IMR-90 (cell line): ENCODE measurements around the gene TRPC6. TPM values are rescaled to one million over a fixed set of nuclear protein-coding genes. Genes with fewer than 3 reads are reported as not detected.

Source experiments
- ATAC-seq: fragments of 200-7000 bp; cut with Tn5 transposase; 2 replicates; pipeline ENCODE4 v1.9.1; 2020; ENCODE audit warnings: low read depth, mild to moderate bottlenecking, moderate library complexity
- BruUV-seq: library from RNA; stranded (reverse); fragments of 400-500 nt; replicated peaks from 2 replicates; lab custom pipeline; 2021; lab: Mats Ljungman, UMichigan
- CTCF ChIA-PET: fragments of 300-600 bp; formaldehyde crosslinking; extraction: SDS; loops from one replicate; lab custom pipeline; 2021; ENCODE audit warnings: antibody characterized with exemption; lab: Yijun Ruan, JAX
- POLR2A ChIA-PET: fragments of 300-600 bp; sonication (Branson Sonifier 250); formaldehyde crosslinking; loops from one replicate; lab custom pipeline; 2022; ENCODE audit warnings: antibody characterized with exemption; ENCODE audit not compliant: unreplicated experiment; lab: Charles Lee
- DNase-seq: peaks from one replicate; pipeline ENCODE4 v3.0.0; 2013
- H2AFZ ChIP-seq: replicated peaks from 2 replicates; pipeline ENCODE3; 2013; ENCODE audit warnings: low read length, mild to moderate bottlenecking; ENCODE audit not compliant: poor library complexity
- H2AK5ac ChIP-seq: 2 replicates; pipeline ENCODE4 v1.6.1; 2013; ENCODE audit warnings: low read depth, low read length, inconsistent platforms
- H2AK9ac ChIP-seq: replicated peaks from 2 replicates; pipeline ENCODE3; 2013; ENCODE audit warnings: mild to moderate bottlenecking, low read depth, low read length, moderate library complexity; ENCODE audit not compliant: poor library complexity
- H2BK120ac ChIP-seq: 2 replicates; pipeline ENCODE4 v1.6.1; 2013; ENCODE audit warnings: low read depth, low read length, inconsistent platforms
- H2BK15ac ChIP-seq: 3 replicates; pipeline ENCODE4 v1.6.1; 2013; ENCODE audit warnings: low read depth, low read length, inconsistent platforms
- H2BK20ac ChIP-seq: 2 replicates; pipeline ENCODE4 v1.6.1; 2013; ENCODE audit warnings: low read depth, mild to moderate bottlenecking, inconsistent platforms, low read length, moderate library complexity
- H2BK5ac ChIP-seq: 2 replicates; pipeline ENCODE4 v1.6.1; 2013; ENCODE audit warnings: mild to moderate bottlenecking, low read depth, low read length, inconsistent platforms; ENCODE audit not compliant: poor library complexity, severe bottlenecking
- H3K14ac ChIP-seq: replicated peaks from 2 replicates; pipeline ENCODE4 v1.6.1; 2013; ENCODE audit warnings: low read depth, low read length, inconsistent platforms
- H3K18ac ChIP-seq: 2 replicates; pipeline ENCODE4 v1.6.1; 2013; ENCODE audit warnings: low read depth, low read length, control low read depth
- H3K23ac ChIP-seq: 2 replicates; pipeline ENCODE4 v1.6.1; 2013; ENCODE audit warnings: low read depth, low read length, inconsistent platforms
- H3K27ac ChIP-seq: 2 replicates; pipeline ENCODE4 v1.5.1; 2013; ENCODE audit warnings: mild to moderate bottlenecking, control low read depth, low read length; ENCODE audit not compliant: insufficient read depth
- H3K27me3 ChIP-seq: 2 replicates; pipeline ENCODE4 v1.6.1; 2013; ENCODE audit warnings: low read length; ENCODE audit not compliant: control insufficient read depth, insufficient read depth
- H3K36me3 ChIP-seq: 2 replicates; pipeline ENCODE4 v1.6.1; 2013; ENCODE audit warnings: low read length, mixed read lengths; ENCODE audit not compliant: control insufficient read depth, insufficient read depth
- H3K4ac ChIP-seq: 2 replicates; pipeline ENCODE4 v1.6.1; 2013; ENCODE audit warnings: low read depth, low read length, inconsistent platforms
- H3K4me1 ChIP-seq: 2 replicates; pipeline ENCODE4 v1.6.1; 2013; ENCODE audit warnings: low read length, mixed read lengths; ENCODE audit not compliant: control insufficient read depth, insufficient read depth
- H3K4me2 ChIP-seq: 2 replicates; pipeline ENCODE4 v1.6.1; 2013; ENCODE audit warnings: low read depth, mild to moderate bottlenecking, control low read depth, low read length, moderate library complexity
- H3K4me3 ChIP-seq: 2 replicates; pipeline ENCODE4 v1.5.1; 2013; ENCODE audit warnings: low read depth, mild to moderate bottlenecking, control low read depth, low read length, moderate library complexity; ENCODE audit not compliant: insufficient read depth
- H3K56ac ChIP-seq: 2 replicates; pipeline ENCODE4 v1.6.1; 2013; ENCODE audit warnings: low read length, inconsistent platforms; ENCODE audit not compliant: insufficient read depth; ENCODE audit errors: extremely low read depth
- H3K79me1 ChIP-seq, 2 experiments: 2 replicates each; pipeline ENCODE4 v1.6.1; 2013; ENCODE audit warnings: low read length in 2 of 2, inconsistent platforms in 1 of 2, low read depth in 1 of 2
- H3K9ac ChIP-seq: 2 replicates; pipeline ENCODE4 v1.6.1; 2013; ENCODE audit warnings: low read depth, low read length, control low read depth
- H3K9me1 ChIP-seq: 2 replicates; pipeline ENCODE4 v1.6.1; 2013; ENCODE audit warnings: low read length, inconsistent platforms; ENCODE audit not compliant: insufficient read depth
- H3K9me3 ChIP-seq: 2 replicates; pipeline ENCODE4 v1.6.1; 2013; ENCODE audit warnings: low read length; ENCODE audit not compliant: control insufficient read depth, insufficient read depth
- H4K20me1 ChIP-seq: 2 replicates; pipeline ENCODE4 v1.6.1; 2013; ENCODE audit warnings: low read length, inconsistent platforms; ENCODE audit not compliant: insufficient read depth
- H4K5ac ChIP-seq: 2 replicates; pipeline ENCODE4 v1.6.1; 2013; ENCODE audit warnings: mild to moderate bottlenecking, low read depth, low read length, control low read depth
- H4K8ac ChIP-seq, 2 experiments: 2 replicates each; pipeline ENCODE4 v1.6.1; 2013; ENCODE audit warnings: low read depth in 2 of 2, low read length in 2 of 2, control low read depth in 1 of 2, inconsistent platforms in 1 of 2
- H4K91ac ChIP-seq: 2 replicates; pipeline ENCODE4 v1.6.1; 2013; ENCODE audit warnings: low read depth, low read length, inconsistent platforms; ENCODE audit not compliant: insufficient read depth
- CEBPB ChIP-seq: IDR thresholded peaks from 2 replicates; pipeline ENCODE4 v1.6.1; 2012; ENCODE audit warnings: low read depth, low read length, improper control_type of control experiment
- CHD1 ChIP-seq: IDR thresholded peaks from 2 replicates; pipeline ENCODE4 v1.6.1; 2012; ENCODE audit warnings: low read depth, low read length, improper control_type of control experiment
- CTCF ChIP-seq: conservative IDR thresholded peaks from 2 replicates; pipeline ENCODE4 v1.5.1; 2012; ENCODE audit warnings: mild to moderate bottlenecking, low read depth, low read length, improper control_type of control experiment
- ELK1 ChIP-seq: fragments of 150-350 bp; IDR thresholded peaks from 2 replicates; pipeline ENCODE4 v1.6.1; 2016; ENCODE audit warnings: low read depth, mild to moderate bottlenecking, low read length, moderate library complexity, borderline replicate concordance
- FOS ChIP-seq: fragments of 150-350 bp; IDR thresholded peaks from 2 replicates; pipeline ENCODE4 v1.6.1; 2016; ENCODE audit warnings: low read depth, low read length
- MAFK ChIP-seq: IDR thresholded peaks from 2 replicates; pipeline ENCODE4 v1.6.1; 2012; ENCODE audit warnings: low read depth, low read length, improper control_type of control experiment
- MAZ ChIP-seq: IDR thresholded peaks from 2 replicates; pipeline ENCODE4 v1.6.1; 2012; ENCODE audit warnings: low read depth, mild to moderate bottlenecking, low read length, improper control_type of control experiment, moderate library complexity, borderline replicate concordance
- MXI1 ChIP-seq: IDR thresholded peaks from 2 replicates; pipeline ENCODE4 v1.6.1; 2012; ENCODE audit warnings: low read depth, mild to moderate bottlenecking, low read length, moderate library complexity, borderline replicate concordance
- NFE2L2 ChIP-seq: fragments of 150-350 bp; IDR thresholded peaks from 2 replicates; pipeline ENCODE4 v1.6.1; 2016; ENCODE audit warnings: low read depth, mild to moderate bottlenecking, low read length
- POLR2A ChIP-seq: IDR thresholded peaks from 2 replicates; pipeline ENCODE4 v1.6.1; 2012; ENCODE audit warnings: mild to moderate bottlenecking, low read depth, low read length
- RAD21 ChIP-seq: IDR thresholded peaks from 2 replicates; pipeline ENCODE4 v1.6.1; 2012; ENCODE audit warnings: low read length, improper control_type of control experiment
- RCOR1 ChIP-seq: IDR thresholded peaks from 2 replicates; pipeline ENCODE4 v1.6.1; 2012; ENCODE audit warnings: mild to moderate bottlenecking, low read length, improper control_type of control experiment; ENCODE audit not compliant: insufficient replicate concordance
- RFX5 ChIP-seq: IDR thresholded peaks from 2 replicates; pipeline ENCODE4 v1.8.0; 2012; ENCODE audit warnings: low read depth, mild to moderate bottlenecking, low read length, moderate library complexity
- SMC3 ChIP-seq: fragments of 150-350 bp; IDR thresholded peaks from 2 replicates; pipeline ENCODE4 v1.6.1; 2016; ENCODE audit warnings: low read depth, mild to moderate bottlenecking, antibody characterized with exemption, low read length, moderate library complexity
- USF2 ChIP-seq: fragments of 150-350 bp; IDR thresholded peaks from 2 replicates; pipeline ENCODE4 v1.6.1; 2017; ENCODE audit warnings: mild to moderate bottlenecking, antibody characterized with exemption, low read length, low read depth
- WGBS, 2 experiments: methylation state at CpG; one replicate each; pipeline versions ENCODE4 v1.1.5 to v1.1.7; 2013; ENCODE audit warnings: missing lambda C conversion rate in 2 of 2; ENCODE audit not compliant: insufficient read length in 1 of 2; ENCODE audit errors: extremely low coverage in 2 of 2; 5-methylcytosine and 5-hydroxymethylcytosine counted together
- dilution Hi-C: fragments of 300-500 bp; cut with HindIII; formaldehyde crosslinking; loops from one replicate; pipeline ENCODE4 v1.14.3; 2018; ENCODE audit warnings: low sequenced_read_pairs; ENCODE audit not compliant: unreplicated experiment
- in situ Hi-C: fragments of 300-500 bp; cut with MboI; formaldehyde crosslinking; loops from 3 replicates; pipeline ENCODE4 v1.14.3; 2019; ENCODE audit warnings: low sequenced_read_pairs, inconsistent platforms, mixed read lengths
- intact Hi-C: fragments of 100-400 bp; cut with micrococcal nuclease; formaldehyde crosslinking; loops from 2 replicates; pipeline ENCODE4 v1.10.0; 2022
- polyA plus RNA-seq, 3 experiments: library from polyadenylated mRNA; depleted of rRNA; stranded (reverse); fragments of >200 nt; gene quantifications; 2 replicates each; pipeline ENCODE4 v1.2.3, GENCODE V29; 2012; ENCODE audit warnings: low replicate concordance in 1 of 3
- total RNA-seq: library from RNA; depleted of rRNA; stranded (reverse); fragments of >200 nt; gene quantifications from 2 replicates; pipeline ENCODE4 v1.2.3, GENCODE V29; 2012

The TRPC6 gene
- total and polyA plus RNA-seq, 2 of the 4 experiments (the other 2 are of a cell fraction), result 0.99 to 2.3 TPM

GRCh38 chr11:101563166-101563565 lies 20.6 kb downstream of the TRPC6 start:
- no peak overlapping the region for H3K4me2 ChIP-seq
- peaks cover 7 to 10% of the 10 kb centered on the region in 2 experiments; a peak in 2 of 4 replicates for H3K79me1 ChIP-seq
- no peak overlapping the region for H2BK15ac ChIP-seq
- H3K9me3 ChIP-seq, result no peaks in the 10 kb centered on the region
- no peak overlapping the region for H3K23ac ChIP-seq
- CTCF ChIA-PET, result no interaction called here
- ATAC-seq, result no peak
- in situ Hi-C loops (no loop called here), intact Hi-C loops (no loop called here), dilution Hi-C loops (no loop called here)
- TF ChIP-seq USF2 (no peak), SMC3 (no peak), CHD1 (no peak), MAZ (no peak), RFX5 (no peak), ELK1 (no peak), MXI1 (no peak), POLR2A (no peak), MAFK (no peak), CTCF (no peak), NFE2L2 (no peak), FOS (no peak), RCOR1 (no peak), RAD21 (no peak), CEBPB (no peak)
- no peaks in the 10 kb centered on the region for H4K20me1 ChIP-seq
- no peak for DNase-seq
- H3K27me3 ChIP-seq, result no peaks in the 10 kb centered on the region
- no peak overlapping the region for H3K27ac ChIP-seq
- no peak overlapping the region for H2BK20ac ChIP-seq
- no peak overlapping the region for H3K56ac ChIP-seq
- no peak overlapping the region for H3K4me3 ChIP-seq
- H2AK9ac ChIP-seq, result no peak overlapping the region
- no TSS peak for BruUV-seq
- H4K8ac ChIP-seq, result no peak overlapping the region
- H2AK5ac ChIP-seq, result no peak overlapping the region
- no peak overlapping the region for H2BK120ac ChIP-seq
- H3K9ac ChIP-seq, result no peak overlapping the region
- H3K14ac ChIP-seq, result no peak overlapping the region
- H4K91ac ChIP-seq, result no peak overlapping the region
- H4K5ac ChIP-seq, result no peak overlapping the region
- no peak overlapping the region for H3K4ac ChIP-seq
- no peaks in the 10 kb centered on the region for H3K4me1 ChIP-seq
- WGBS, 2 experiments, result 57% methylated on average over 1 of the region's 2 CpGs; no CpG with 5 or more reads in 1 of the 2 experiments
- no peak overlapping the region for H2BK5ac ChIP-seq
- POLR2A ChIA-PET, result no interaction called here
- H3K18ac ChIP-seq, result no peak overlapping the region
- H3K9me1 ChIP-seq, result no peaks in the 10 kb centered on the region
- H2AFZ ChIP-seq, result no peak overlapping the region
- H3K36me3 ChIP-seq, result no peaks in the 10 kb centered on the region
